ENCODE measurements around the gene ZNF462.

DNA sequence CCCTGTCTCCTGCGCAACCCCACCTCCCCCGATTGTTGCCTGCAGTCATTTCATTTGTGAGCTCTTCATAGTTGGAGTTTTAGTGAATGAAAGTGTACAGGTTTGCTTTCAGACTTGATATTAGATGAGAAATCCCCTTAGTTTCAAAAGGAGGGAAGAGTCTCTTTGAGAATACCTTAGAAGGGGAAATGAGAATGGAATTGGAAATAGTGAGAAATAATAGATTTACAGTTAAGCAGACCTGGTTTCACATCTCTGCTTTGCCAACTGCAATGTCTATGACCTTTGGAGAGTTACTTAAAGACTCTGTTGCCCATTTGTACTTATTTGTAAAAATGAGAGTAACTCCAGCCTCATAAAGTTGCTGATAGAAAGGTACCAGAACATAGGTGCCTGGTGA lies 120.4 kb downstream of the ZNF462 start:
- TF ChIP-seq, protein P1, sequence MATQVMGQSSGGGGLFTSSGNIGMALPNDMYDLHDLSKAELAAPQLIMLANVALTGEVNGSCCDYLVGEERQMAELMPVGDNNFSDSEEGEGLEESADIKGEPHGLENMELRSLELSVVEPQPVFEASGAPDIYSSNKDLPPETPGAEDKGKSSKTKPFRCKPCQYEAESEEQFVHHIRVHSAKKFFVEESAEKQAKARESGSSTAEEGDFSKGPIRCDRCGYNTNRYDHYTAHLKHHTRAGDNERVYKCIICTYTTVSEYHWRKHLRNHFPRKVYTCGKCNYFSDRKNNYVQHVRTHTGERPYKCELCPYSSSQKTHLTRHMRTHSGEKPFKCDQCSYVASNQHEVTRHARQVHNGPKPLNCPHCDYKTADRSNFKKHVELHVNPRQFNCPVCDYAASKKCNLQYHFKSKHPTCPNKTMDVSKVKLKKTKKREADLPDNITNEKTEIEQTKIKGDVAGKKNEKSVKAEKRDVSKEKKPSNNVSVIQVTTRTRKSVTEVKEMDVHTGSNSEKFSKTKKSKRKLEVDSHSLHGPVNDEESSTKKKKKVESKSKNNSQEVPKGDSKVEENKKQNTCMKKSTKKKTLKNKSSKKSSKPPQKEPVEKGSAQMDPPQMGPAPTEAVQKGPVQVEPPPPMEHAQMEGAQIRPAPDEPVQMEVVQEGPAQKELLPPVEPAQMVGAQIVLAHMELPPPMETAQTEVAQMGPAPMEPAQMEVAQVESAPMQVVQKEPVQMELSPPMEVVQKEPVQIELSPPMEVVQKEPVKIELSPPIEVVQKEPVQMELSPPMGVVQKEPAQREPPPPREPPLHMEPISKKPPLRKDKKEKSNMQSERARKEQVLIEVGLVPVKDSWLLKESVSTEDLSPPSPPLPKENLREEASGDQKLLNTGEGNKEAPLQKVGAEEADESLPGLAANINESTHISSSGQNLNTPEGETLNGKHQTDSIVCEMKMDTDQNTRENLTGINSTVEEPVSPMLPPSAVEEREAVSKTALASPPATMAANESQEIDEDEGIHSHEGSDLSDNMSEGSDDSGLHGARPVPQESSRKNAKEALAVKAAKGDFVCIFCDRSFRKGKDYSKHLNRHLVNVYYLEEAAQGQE (IDR thresholded peaks at IDR 0.05): no peak
- TF ChIP-seq, protein P2, sequence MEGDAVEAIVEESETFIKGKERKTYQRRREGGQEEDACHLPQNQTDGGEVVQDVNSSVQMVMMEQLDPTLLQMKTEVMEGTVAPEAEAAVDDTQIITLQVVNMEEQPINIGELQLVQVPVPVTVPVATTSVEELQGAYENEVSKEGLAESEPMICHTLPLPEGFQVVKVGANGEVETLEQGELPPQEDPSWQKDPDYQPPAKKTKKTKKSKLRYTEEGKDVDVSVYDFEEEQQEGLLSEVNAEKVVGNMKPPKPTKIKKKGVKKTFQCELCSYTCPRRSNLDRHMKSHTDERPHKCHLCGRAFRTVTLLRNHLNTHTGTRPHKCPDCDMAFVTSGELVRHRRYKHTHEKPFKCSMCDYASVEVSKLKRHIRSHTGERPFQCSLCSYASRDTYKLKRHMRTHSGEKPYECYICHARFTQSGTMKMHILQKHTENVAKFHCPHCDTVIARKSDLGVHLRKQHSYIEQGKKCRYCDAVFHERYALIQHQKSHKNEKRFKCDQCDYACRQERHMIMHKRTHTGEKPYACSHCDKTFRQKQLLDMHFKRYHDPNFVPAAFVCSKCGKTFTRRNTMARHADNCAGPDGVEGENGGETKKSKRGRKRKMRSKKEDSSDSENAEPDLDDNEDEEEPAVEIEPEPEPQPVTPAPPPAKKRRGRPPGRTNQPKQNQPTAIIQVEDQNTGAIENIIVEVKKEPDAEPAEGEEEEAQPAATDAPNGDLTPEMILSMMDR (IDR thresholded peaks at IDR 0.05): no peak
- TF ChIP-seq POLR2A (IDR thresholded peaks at IDR 0.05; ENCODE audit: low read length): no peak
- TF ChIP-seq MYC (IDR thresholded peaks at IDR 0.05; ENCODE audit: borderline replicate concordance, low read length): no peak
